GM04504 (cell line): ENCODE measurements around the gene PHC1.
"Not testable (repeated sequence)": the region's sequence is repeated elsewhere in the genome, so short reads cannot be mapped to it uniquely, and the experiment has no call there.

ENCODE experiments used
- DNase-seq: peaks from one replicate; pipeline ENCODE4 v3.0.0-alpha.2; 2012; ENCODE audit warnings: low read depth

PHC1 gene

GRCh38 chr12:8914033-8914715, at the start of gene PHC1:
PHC1 (plus strand) TSS chr12:8914509; CDS start chr12:8917678, 3,169 bp downstream.
- DNase-seq = peak; percentile 44

GRCh38 chr12:8866429-8866828, 47.9 kb upstream of the PHC1 start:
- DNase-seq = no peak

DNA sequence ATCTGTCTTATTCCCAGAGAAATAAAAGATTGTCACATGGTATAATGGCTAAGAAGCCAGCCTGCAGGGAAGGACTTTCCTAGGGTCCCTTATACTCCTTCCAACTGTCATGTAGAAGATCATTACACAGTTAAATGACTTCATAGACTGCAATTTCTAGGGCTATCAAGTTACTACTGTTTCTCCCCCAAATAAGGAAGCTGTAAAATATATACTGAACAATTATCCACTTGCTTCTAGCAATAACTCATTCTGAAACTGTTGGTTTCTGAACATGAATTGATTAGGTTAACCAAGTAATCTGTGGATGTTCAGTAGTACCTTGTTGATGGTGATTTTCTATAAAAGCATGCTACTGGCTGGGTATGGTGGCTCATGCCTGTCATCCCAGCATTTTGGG, 47.3 kb upstream of the PHC1 start:
- no peak for DNase-seq

DNA sequence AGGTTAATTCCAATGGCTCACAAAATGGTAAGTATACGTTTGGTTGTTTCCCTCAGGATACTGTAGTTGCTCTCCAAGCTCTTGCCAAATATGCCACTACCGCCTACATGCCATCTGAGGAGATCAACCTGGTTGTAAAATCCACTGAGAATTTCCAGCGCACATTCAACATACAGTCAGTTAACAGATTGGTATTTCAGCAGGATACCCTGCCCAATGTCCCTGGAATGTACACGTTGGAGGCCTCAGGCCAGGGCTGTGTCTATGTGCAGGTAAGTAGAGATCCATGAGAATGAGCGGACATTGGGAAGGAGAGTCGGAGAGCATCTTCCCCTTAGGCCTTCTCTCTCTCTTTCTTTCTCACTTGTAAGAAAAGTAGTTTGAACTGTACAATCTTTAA, 46.5 kb upstream of the PHC1 start:
- DNase-seq = no peak

GRCh38 chr12:8870586-8870985, 43.7 kb upstream of the PHC1 start:
- no peak for DNase-seq

- no peak for DNase-seq
Observed at GRCh38 chr12:8871068-8871467, 43.2 kb upstream of the PHC1 start.

- DNase-seq = no peak
Observed at GRCh38 chr12:8876887-8877286, 37.4 kb upstream of the PHC1 start.

DNA sequence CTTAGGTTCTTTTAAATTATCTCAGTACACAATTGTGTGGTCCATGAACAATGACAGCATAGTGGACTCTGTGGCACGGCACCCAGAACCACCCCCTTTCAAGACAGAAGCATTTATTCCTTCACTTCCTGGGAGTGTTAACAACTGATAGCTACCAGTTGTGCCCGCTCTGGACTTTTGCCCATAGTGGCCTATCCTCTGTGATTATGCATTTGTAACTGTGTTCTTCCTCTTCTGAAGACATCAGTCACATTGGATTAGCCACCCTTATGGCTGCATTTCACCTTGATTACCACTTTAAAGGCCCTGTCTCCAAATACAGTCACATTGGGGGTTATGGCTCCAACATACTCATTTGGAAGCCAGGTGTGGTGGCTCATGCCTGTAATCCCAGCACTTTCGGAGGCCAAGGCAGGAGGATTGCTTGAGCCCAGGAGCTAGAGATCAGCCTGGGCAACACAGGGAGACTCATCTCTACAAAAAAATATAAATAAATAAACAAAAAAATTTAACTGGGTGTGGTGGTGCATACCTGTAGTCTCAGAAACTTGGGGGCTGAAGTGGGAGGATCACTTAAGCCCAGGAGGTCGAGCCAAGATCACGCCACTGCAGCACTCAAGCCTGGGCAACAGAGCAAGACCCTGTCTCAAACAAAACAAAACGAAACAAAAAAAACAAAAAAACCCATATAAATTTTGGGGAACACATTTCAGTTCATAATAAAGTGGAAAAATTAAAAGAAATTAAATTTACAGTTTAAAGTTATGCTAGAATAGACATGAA, 27.6 kb upstream of the PHC1 start:
- no peak for DNase-seq

GRCh38 chr12:8887285-8887715, 27.0 kb upstream of the PHC1 start:
- DNase-seq = no peak

- peak; percentile 14 for DNase-seq
Observed at GRCh38 chr12:8890313-8891085, 23.8 kb upstream of the PHC1 start.

- DNase-seq = no peak
Observed at GRCh38 chr12:8891976-8892375, 22.3 kb upstream of the PHC1 start.

DNA sequence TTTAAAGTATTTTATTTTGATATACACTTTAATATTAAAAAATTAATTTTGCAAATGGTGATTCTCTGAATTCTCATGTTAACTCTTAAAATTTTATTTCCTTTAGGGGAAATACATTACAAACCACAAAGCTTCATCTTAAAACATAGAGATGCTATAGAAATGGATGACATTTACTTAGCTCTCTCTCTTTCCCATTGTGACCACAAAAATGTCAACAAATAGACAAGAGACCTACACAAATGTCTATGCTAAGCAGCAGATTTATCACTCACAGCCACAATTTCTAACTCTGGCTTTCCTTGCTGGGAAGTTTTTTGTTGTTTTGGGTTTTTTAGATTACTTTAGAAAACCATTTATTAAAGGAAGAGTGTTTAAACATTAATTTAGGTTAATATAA, 19.9 kb upstream of the PHC1 start:
- no peak for DNase-seq

- no peak for DNase-seq
Observed at GRCh38 chr12:8894986-8895385, 19.3 kb upstream of the PHC1 start.

DNA sequence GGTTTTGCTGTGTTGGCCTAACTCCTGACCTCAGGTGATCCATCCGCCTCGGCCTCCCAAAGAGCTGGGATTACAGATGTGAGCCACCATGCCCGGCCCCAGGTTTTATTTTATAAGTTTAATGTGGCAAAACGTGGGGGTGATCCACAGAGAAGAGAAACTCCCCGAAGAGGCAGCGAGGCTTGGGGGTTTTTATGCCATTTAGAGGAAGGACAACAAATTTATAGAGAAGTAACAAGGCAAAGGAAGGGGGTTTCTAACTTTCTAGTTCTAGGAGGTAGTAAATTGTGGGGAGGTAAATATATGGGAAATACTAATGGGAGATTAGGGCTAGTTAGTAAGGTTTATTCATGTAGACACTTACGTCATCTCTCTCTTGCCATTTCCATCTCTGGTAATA, 17.2 kb upstream of the PHC1 start:
- no peak for DNase-seq

DNA sequence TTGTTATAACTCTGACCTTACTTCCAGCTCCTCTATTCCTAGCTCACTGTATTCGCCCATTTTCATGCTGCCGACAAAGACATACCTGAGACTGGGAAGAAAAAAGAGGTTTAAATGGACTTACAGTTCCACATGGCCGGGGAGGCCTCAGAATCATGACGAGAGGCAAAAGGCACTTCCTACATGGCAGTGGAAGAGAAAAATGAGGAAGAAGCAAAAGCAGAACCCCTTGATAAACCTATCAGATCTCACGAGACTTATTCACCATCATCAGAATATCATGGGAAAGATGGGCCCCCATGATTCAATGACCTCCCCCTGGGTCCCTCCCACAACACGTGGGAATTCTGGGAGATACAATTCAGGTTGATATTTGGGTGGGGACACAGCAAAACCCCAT, 14.5 kb upstream of the PHC1 start:
- DNase-seq = no peak

DNA sequence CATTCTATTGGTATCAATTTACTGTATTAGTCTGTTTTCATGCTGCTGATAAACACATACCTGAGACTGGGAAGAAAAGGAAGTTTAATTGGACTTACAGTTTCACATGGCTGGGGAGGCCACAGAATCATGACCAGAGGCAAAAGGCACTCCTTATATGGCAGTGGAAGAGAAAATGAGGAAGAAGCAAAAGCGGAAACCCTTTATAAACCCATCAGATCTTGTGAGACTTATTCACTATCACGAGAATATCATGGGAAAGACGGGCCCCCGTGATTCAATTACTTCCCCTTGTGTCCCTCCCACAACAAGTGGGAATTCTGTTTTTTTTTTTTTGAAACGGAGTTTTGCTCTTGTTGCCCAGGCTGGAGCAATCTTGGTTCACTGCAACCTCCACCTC, 11.6 kb upstream of the PHC1 start:
- not testable (repeated sequence) for DNase-seq

DNA sequence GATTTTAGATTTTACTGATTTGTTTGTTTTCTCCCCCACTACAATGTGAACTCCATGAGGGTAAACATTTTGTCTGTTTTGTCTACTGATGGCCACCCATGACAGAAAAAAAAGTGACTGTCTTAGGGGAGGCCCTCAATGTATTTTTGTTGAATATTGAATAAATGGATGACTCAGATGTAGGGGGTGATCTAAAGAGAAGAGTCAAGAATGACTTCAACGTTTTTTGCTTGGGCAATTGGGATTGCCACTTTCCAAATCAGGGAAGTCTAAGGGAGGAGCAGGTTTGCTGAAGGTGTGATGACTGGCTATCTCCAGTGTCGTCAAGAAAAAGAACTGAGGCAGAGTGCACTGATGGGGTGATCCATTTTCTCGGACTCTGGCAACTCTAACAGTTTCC, 10.7 kb upstream of the PHC1 start:
- DNase-seq = no peak

- no peak for DNase-seq
Observed at GRCh38 chr12:8904665-8905064, 9.6 kb upstream of the PHC1 start.

GRCh38 chr12:8905546-8905945, 8.8 kb upstream of the PHC1 start:
- no peak for DNase-seq

- DNase-seq = no peak
Observed at GRCh38 chr12:8906266-8907180, 7.8 kb upstream of the PHC1 start.

GRCh38 chr12:8907513-8907912, 6.8 kb upstream of the PHC1 start:
- no peak for DNase-seq

DNA sequence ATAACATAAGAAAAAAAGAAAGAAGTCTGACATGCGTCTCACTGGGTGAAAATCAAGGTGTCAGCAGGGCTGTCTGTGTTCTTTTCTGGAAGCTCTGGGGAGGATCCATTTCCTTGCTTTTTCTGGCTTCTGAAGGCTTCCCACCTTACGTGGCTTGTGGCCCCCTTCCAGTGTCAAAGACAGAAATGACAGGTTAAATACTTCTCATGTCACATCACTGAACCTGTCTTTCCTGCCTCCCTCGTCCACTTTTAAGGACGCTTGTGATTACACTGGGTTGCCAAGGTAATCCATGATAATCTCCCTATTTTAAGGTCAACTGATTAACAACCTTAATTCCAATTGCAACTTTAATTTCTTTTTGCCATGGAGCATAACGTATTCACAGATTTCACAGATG, 4.6 kb upstream of the PHC1 start:
- DNase-seq = no peak
